Activated CD4-positive, alpha-beta T cell treated with anti-CD3 and anti-CD28 coated beads for 24 hours (primary cell): Measurements from ENCODE around the gene PRLR.
"Not testable (repeated sequence)": the region's sequence is repeated elsewhere in the genome, so short reads cannot be mapped to it uniquely, and the experiment has no call there.

Source experiments
- DNase-seq, 2 donors: peaks; one replicate each; pipeline ENCODE4 v3.0.0-alpha.2; 2020; ENCODE audit warnings: low read depth in 2 of 2

Gene PRLR

GRCh38 chr5:35127006-35127405 lies 103.3 kb downstream of the PRLR start:
- DNase-seq, result no peak

GRCh38 chr5:35125746-35126145 lies 104.5 kb downstream of the PRLR start:
- no peak for DNase-seq

GRCh38 chr5:35124932-35125331 lies 105.4 kb downstream of the PRLR start:
- no peak for DNase-seq

- DNase-seq, result no peak
Observed at GRCh38 chr5:35122819-35123218, 107.5 kb downstream of the PRLR start.

- no peak for DNase-seq
Observed at GRCh38 chr5:35120715-35121114, 109.6 kb downstream of the PRLR start.

GRCh38 chr5:35117967-35118366 lies 112.3 kb downstream of the PRLR start:
- DNase-seq, result no peak

GRCh38 chr5:35115920-35116319 lies 114.4 kb downstream of the PRLR start:
- no peak for DNase-seq

GRCh38 chr5:35114698-35115097 lies 115.6 kb downstream of the PRLR start:
- DNase-seq, result no peak

GRCh38 chr5:35112300-35112699 lies 118.0 kb downstream of the PRLR start:
- DNase-seq, result no peak

- not testable (repeated sequence) for DNase-seq
Observed at GRCh38 chr5:35104550-35104949, 125.7 kb downstream of the PRLR start.

- DNase-seq, result no peak
Observed at GRCh38 chr5:35103637-35104299, 126.5 kb downstream of the PRLR start.

- not testable (repeated sequence) for DNase-seq
Observed at GRCh38 chr5:35101720-35102119, 128.6 kb downstream of the PRLR start.

- DNase-seq, result no peak
Observed at GRCh38 chr5:35101016-35101415, 129.3 kb downstream of the PRLR start.

- DNase-seq, result no peak
Observed at GRCh38 chr5:35098214-35098613, 132.1 kb downstream of the PRLR start.

- DNase-seq, result no peak
Observed at GRCh38 chr5:35096932-35097331, 133.4 kb downstream of the PRLR start.

GRCh38 chr5:35096216-35096615 lies 134.1 kb downstream of the PRLR start:
- DNase-seq, result no peak

- DNase-seq, result no peak
Observed at GRCh38 chr5:35095366-35095765, 134.9 kb downstream of the PRLR start.

GRCh38 chr5:35094948-35095347 lies 135.3 kb downstream of the PRLR start:
- no peak for DNase-seq

- no peak for DNase-seq
Observed at GRCh38 chr5:35092703-35093102, 137.6 kb downstream of the PRLR start.

GRCh38 chr5:35091704-35092103 lies 138.6 kb downstream of the PRLR start:
- DNase-seq, result no peak

GRCh38 chr5:35089334-35090314 lies 140.7 kb downstream of the PRLR start:
- DNase-seq, result peak; percentile 31 to 42

- no peak for DNase-seq
Observed at GRCh38 chr5:35087991-35088390, 142.3 kb downstream of the PRLR start.

GRCh38 chr5:35083150-35083549 lies 147.1 kb downstream of the PRLR start:
- DNase-seq, result no peak
